Measurements from ENCODE around the gene MTHFD2L. TPM values are rescaled to one million over a fixed set of nuclear protein-coding genes. Genes with fewer than 3 reads are reported as not detected.

Gene MTHFD2L
- total RNA-seq, 1 experiment from 2014 or later = 11.6 TPM

DNA sequence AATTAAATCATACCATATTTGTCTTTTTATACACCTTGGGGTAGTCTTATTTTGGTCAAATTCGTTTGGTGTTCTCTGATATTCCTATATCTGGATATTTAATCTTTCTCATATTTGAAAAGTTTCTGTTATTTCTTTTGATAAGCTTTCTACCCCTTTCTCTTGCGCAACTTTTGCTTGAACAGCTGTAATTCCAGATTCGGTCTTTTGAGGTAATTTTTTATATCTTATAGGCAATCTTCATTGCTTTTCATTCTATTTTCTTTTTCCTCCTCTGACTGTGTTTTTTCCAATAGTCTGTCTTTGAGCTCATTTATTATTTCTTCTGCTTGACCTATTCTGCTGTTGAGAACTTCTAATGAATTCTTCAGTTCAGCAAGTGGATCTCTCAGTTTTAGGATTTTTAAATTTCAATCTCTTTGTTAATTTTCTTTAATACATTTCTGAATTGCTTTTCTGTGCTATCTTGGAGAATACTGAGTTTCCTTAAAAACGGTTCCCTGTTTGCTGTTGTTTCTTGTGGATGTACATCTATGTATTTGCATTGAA lies 11.3 kb upstream of the MTHFD2L start:
- TF ChIP-seq, protein P1, sequence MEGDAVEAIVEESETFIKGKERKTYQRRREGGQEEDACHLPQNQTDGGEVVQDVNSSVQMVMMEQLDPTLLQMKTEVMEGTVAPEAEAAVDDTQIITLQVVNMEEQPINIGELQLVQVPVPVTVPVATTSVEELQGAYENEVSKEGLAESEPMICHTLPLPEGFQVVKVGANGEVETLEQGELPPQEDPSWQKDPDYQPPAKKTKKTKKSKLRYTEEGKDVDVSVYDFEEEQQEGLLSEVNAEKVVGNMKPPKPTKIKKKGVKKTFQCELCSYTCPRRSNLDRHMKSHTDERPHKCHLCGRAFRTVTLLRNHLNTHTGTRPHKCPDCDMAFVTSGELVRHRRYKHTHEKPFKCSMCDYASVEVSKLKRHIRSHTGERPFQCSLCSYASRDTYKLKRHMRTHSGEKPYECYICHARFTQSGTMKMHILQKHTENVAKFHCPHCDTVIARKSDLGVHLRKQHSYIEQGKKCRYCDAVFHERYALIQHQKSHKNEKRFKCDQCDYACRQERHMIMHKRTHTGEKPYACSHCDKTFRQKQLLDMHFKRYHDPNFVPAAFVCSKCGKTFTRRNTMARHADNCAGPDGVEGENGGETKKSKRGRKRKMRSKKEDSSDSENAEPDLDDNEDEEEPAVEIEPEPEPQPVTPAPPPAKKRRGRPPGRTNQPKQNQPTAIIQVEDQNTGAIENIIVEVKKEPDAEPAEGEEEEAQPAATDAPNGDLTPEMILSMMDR (IDR thresholded peaks at IDR 0.05; ENCODE audit: insufficient read depth in 1 of 2, low read depth in 1 of 2, low read length in 1 of 2, severe bottlenecking in 1 of 2, unreplicated experiment in 1 of 2) = no peak
- Mint-ChIP-seq H3K36me3 (ENCODE audit: insufficient read depth, unreplicated experiment) (no peaks in the 10 kb centered on the region), H3K27ac (ENCODE audit: unreplicated experiment) (no peak overlapping the region), H3K4me3 (ENCODE audit: unreplicated experiment) (no peak overlapping the region), H3K9me3 (ENCODE audit: unreplicated experiment) (peaks cover 12% of the 10 kb centered on the region), H3K4me1 (ENCODE audit: low read depth, unreplicated experiment) (no peaks in the 10 kb centered on the region), H3K27me3 (ENCODE audit: insufficient read depth, unreplicated experiment) (peaks cover 12% of the 10 kb centered on the region)
- H3K4me3 ChIP-seq (ENCODE audit: low read depth, low read length) = no peak overlapping the region
- BruUV-seq (replicated peaks) = no TSS peak
- intact Hi-C loops (cut with micrococcal nuclease; ENCODE audit: unreplicated experiment) = no loop called here
- H3K4me1 ChIP-seq = no peaks in the 10 kb centered on the region
- ChIA-PET POLR2A (no interaction called here), CTCF (no interaction called here)
- H3K27me3 ChIP-seq (replicated peaks; ENCODE audit: control insufficient read depth, insufficient read depth, low read length) = no peaks in the 10 kb centered on the region
- no peaks in the 10 kb centered on the region for H3K36me3 ChIP-seq (ENCODE audit: control insufficient read depth, insufficient read depth, low read length)
- no peaks in the 10 kb centered on the region for H3K9me3 ChIP-seq
- DNase-seq = no peak

DNA sequence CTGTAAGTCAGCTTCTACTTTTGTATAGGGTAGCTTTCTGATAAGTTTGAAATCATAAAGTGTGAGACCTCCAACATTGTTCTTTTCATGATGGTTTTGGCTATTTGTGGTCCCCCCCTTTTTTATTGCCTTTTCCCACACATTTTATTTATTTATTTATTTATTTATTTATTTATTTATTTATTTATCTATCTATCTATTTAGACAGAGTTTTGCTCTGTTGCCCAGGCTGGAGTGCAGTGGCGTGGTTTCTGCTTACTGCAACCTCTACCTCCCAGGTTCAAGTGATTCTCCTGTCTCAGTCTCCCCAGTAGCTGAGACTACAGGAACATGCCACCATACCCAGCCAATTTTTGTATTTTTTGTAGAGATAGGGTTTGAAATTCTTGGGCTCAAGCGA lies 9.7 kb upstream of the MTHFD2L start:
- H3K36me3 ChIP-seq (ENCODE audit: control insufficient read depth, insufficient read depth, low read length) = no peaks in the 10 kb centered on the region
- TF ChIP-seq, protein P1 (IDR thresholded peaks at IDR 0.05; ENCODE audit: insufficient read depth in 1 of 2, low read depth in 1 of 2, low read length in 1 of 2, severe bottlenecking in 1 of 2, unreplicated experiment in 1 of 2) = no peak
- POLR2A ChIA-PET = no interaction called here
- H3K4me1 Mint-ChIP-seq (ENCODE audit: low read depth, unreplicated experiment) = no peaks in the 10 kb centered on the region
- H3K4me3 Mint-ChIP-seq (ENCODE audit: unreplicated experiment) = no peak overlapping the region
- BruUV-seq (replicated peaks) = no TSS peak
- H3K4me3 ChIP-seq (ENCODE audit: low read depth, low read length) = no peak overlapping the region
- H3K27me3 Mint-ChIP-seq (ENCODE audit: insufficient read depth, unreplicated experiment) = peaks cover 8% of the 10 kb centered on the region
- no peaks in the 10 kb centered on the region for H3K27me3 ChIP-seq (replicated peaks; ENCODE audit: control insufficient read depth, insufficient read depth, low read length)
- H3K4me1 ChIP-seq = no peaks in the 10 kb centered on the region
- no peaks in the 10 kb centered on the region for H3K36me3 Mint-ChIP-seq (ENCODE audit: insufficient read depth, unreplicated experiment)
- no peak overlapping the region for H3K27ac Mint-ChIP-seq (ENCODE audit: unreplicated experiment)
- intact Hi-C loops (cut with micrococcal nuclease; ENCODE audit: unreplicated experiment) = no loop called here
- CTCF ChIA-PET = no interaction called here
- H3K9me3 ChIP-seq = no peaks in the 10 kb centered on the region
- peaks cover 12% of the 10 kb centered on the region for H3K9me3 Mint-ChIP-seq (ENCODE audit: unreplicated experiment)
- no peak for DNase-seq

DNA sequence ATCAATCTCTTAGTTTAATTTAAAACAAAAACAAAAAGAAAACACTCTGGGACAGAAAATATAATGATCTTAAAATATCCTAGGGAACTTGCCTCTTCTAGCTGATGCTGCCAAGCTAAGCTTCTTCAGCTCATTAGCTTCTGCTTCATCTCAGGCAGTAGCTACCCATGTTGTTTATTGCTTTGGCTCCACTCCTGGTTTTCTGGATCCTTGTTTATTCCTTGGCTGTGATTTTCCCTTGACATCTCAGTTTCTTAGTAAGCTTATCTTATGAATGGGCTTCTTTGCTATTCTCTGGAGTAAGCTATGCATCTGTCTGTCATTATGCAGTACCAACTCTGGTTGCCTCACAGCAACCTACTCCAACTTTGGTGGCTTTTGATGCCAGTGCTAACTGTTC lies 5.1 kb upstream of the MTHFD2L start:
- H3K4me3 Mint-ChIP-seq (ENCODE audit: unreplicated experiment) = no peak overlapping the region
- no TSS peak for BruUV-seq (replicated peaks)
- Histone ChIP-seq H3K4me1 (no peaks in the 10 kb centered on the region), H3K9me3 (no peaks in the 10 kb centered on the region), H3K4me3 (ENCODE audit: low read depth, low read length) (no peak overlapping the region), H3K27me3 (replicated peaks; ENCODE audit: control insufficient read depth, insufficient read depth, low read length) (no peaks in the 10 kb centered on the region), H3K36me3 (ENCODE audit: control insufficient read depth, insufficient read depth, low read length) (no peaks in the 10 kb centered on the region)
- intact Hi-C loops (cut with micrococcal nuclease; ENCODE audit: unreplicated experiment) = no loop called here
- no peaks in the 10 kb centered on the region for H3K36me3 Mint-ChIP-seq (ENCODE audit: insufficient read depth, unreplicated experiment)
- ChIA-PET CTCF (interaction anchor here (0.5 kb wide), 1 partner anchor 36 kb away, joined by 5 read pairs; no protein-coding TSS in a partner anchor), POLR2A (no interaction called here)
- H3K27ac Mint-ChIP-seq (ENCODE audit: unreplicated experiment) = no peak overlapping the region
- no peak for DNase-seq
- TF ChIP-seq, protein P1 (IDR thresholded peaks at IDR 0.05; ENCODE audit: insufficient read depth in 1 of 2, low read depth in 1 of 2, low read length in 1 of 2, severe bottlenecking in 1 of 2, unreplicated experiment in 1 of 2) = no peak
- H3K27me3 Mint-ChIP-seq (ENCODE audit: insufficient read depth, unreplicated experiment) = no peaks in the 10 kb centered on the region
- no peaks in the 10 kb centered on the region for H3K9me3 Mint-ChIP-seq (ENCODE audit: unreplicated experiment)
- H3K4me1 Mint-ChIP-seq (ENCODE audit: low read depth, unreplicated experiment) = no peaks in the 10 kb centered on the region
